Central memory CD8-positive, alpha-beta T cell (primary cell): ENCODE data around the gene CKMT2.
"Not testable (repeated sequence)": the region's sequence is repeated elsewhere in the genome, so short reads cannot be mapped to it uniquely, and the experiment has no call there.

Source experiments
- ATAC-seq: fragments of 150-1000 bp; cut with Tn5 transposase; replicated peaks from 2 replicates; pipeline ENCODE4 v1.10.0; 2022; ENCODE audit warnings: mild to moderate bottlenecking, moderate FRiP score, moderate number of reproducible peaks; ENCODE audit not compliant: poor library complexity, severe bottlenecking; ENCODE audit errors: extremely low read depth
- DNase-seq, 2 donors: peaks; one replicate each; pipeline ENCODE4 v3.0.0; 2021; ENCODE audit warnings: low spot score in 2 of 2
- H3K27ac Mint-ChIP-seq: one replicate; pipeline ENCODE4 v1.8.0; 2022; ENCODE audit warnings: low read depth, mild to moderate bottlenecking, moderate library complexity, mixed read lengths
- H3K27me3 Mint-ChIP-seq: one replicate; pipeline ENCODE4 v1.8.0; 2022; ENCODE audit warnings: mixed read lengths
- H3K36me3 Mint-ChIP-seq: one replicate; pipeline ENCODE4 v1.8.0; 2022; ENCODE audit warnings: mild to moderate bottlenecking, moderate library complexity, mixed read lengths; ENCODE audit not compliant: insufficient read depth
- H3K4me1 Mint-ChIP-seq: one replicate; pipeline ENCODE4 v1.8.0; 2022; ENCODE audit warnings: mixed read lengths
- H3K4me3 Mint-ChIP-seq: one replicate; pipeline ENCODE4 v1.8.0; 2022; ENCODE audit warnings: mild to moderate bottlenecking, moderate library complexity, mixed read lengths
- H3K9me3 Mint-ChIP-seq: one replicate; pipeline ENCODE4 v1.8.0; 2022; ENCODE audit warnings: mixed read lengths

The CKMT2 gene

DNA sequence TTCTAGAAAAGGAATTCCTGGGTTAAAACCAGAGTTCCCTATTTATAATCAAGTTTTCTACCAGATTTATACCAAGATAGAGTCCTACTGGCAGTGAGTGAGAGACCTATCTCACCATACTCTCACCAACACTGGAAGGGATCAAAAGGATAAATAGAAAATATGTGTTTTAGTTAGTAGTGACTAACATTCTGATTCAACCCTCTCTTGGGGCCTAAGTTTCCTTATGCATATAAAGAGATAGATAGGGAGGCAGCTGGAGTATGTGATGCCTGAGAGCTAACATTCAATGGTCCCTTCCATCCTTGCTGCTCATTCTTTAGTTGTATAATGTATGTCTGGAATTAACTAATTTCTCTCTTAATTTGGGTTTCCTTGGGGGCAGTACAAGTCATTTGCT lies 32.0 kb downstream of the CKMT2 start:
- H3K4me1 Mint-ChIP-seq = peaks cover 6% of the 10 kb centered on the region
- no peaks in the 10 kb centered on the region for H3K36me3 Mint-ChIP-seq
- DNase-seq = no peak
- no peak overlapping the region for H3K4me3 Mint-ChIP-seq
- H3K9me3 Mint-ChIP-seq = peaks cover 10% of the 10 kb centered on the region
- no peak overlapping the region for H3K27ac Mint-ChIP-seq
- no peak for ATAC-seq
- H3K27me3 Mint-ChIP-seq = no peaks in the 10 kb centered on the region

DNA sequence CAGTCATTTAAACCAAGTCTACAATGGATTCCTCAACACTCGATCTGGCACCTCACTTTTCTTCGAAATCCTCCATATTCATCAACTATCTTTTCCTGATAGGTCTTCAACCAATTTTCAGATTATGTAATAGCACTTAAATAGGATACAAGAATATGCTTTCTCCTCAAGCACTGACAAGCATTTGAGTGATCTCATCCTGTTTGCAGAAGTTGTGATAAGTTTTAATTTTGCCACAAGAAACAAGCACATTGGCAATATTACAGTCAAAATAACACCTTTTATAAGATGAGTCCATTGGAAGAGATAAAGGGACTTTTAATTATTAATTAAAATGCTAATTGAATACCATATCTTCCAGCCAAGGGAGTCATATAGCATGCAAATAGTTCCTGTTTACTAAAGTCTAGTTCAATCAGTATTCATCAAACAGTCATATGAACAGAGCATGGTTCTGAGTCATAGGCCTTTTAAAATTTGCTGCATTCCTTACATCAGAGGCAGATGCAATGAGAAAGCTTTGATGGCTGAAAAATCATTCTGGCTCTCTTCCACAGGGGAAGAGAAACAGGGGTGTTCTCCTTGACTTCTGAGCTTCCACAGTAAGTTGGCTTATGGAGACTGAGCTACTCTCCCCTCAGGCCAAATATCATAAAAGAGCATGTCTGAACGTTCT lies 35.5 kb downstream of the CKMT2 start:
- Mint-ChIP-seq H3K27me3 (no peaks in the 10 kb centered on the region), H3K4me3 (no peak overlapping the region), H3K27ac (no peak overlapping the region), H3K9me3 (peaks cover 14% of the 10 kb centered on the region), H3K36me3 (peaks cover 4% of the 10 kb centered on the region), H3K4me1 (peaks cover 13% of the 10 kb centered on the region)
- ATAC-seq (no peak), DNase-seq (no peak)

DNA sequence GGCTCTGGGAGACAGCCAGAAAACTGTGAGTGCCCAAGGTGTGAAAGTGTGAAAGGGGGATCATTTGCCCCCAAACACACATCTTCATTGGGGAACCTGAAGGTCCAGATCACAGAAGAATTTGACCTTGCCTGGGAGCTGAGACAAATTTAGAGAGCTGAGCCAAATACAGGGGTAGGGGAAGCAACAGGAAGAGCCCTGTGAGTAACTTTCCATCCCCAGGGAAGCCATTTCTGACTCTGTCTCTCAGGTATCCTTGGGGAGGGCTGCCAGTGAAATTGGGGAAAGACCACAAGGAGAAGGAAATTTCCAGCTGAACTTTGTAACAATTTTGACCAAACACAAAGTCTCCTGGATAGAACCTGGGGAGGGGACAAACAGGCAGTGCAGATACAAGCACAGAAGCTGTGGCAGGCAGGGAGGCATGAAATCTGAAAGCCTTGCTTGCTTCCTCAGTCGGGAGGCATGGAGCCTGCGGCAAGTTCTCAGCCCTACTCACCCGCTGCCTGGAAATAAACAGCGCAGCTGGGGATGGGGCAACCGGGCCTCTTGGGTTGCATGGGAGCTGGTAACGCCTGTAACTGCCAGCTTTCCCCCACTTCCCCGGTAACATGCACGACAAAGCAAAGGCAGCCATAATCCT lies 36.8 kb downstream of the CKMT2 start:
- H3K36me3 Mint-ChIP-seq = peaks cover 4% of the 10 kb centered on the region
- DNase-seq (no peak), ATAC-seq (no peak)
- H3K4me1 Mint-ChIP-seq = peaks cover 19% of the 10 kb centered on the region
- H3K4me3 Mint-ChIP-seq = no peak overlapping the region
- no peaks in the 10 kb centered on the region for H3K27me3 Mint-ChIP-seq
- peaks cover 22% of the 10 kb centered on the region for H3K9me3 Mint-ChIP-seq
- H3K27ac Mint-ChIP-seq = no peak overlapping the region

DNA sequence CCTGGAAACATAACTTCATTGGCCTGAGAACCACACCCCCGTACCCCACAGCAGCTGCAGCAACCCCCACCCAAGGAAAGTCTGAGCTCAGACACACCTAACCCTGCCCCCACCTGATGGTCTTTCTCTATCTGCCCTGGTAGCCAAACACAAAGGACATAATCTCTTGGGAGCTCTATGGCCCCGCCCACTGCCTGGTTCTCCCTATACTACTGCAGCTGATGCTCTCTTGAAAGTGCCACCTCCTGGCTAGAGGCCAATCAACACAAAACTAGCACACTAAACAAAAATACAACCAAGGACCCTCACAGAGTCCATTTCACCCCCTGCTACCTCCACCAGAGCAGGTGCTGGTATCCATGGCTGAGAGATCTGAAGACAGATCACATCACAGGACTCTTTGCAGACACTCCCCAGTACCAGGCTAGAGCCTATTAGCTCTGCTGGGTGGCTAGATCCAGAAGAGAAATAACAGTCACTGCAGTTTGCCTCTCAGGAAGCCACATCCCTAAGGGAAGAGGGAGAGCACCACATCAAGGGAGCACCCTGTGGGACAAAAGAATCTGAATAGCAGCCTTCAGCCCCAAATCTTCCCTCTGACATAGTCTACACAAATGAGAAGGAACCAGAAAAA lies 37.4 kb downstream of the CKMT2 start:
- not testable (repeated sequence) for H3K36me3 Mint-ChIP-seq, DNase-seq, ATAC-seq, H3K4me3 Mint-ChIP-seq, H3K27ac Mint-ChIP-seq, H3K27me3 Mint-ChIP-seq
- peaks cover 25% of the 10 kb centered on the region for H3K4me1 Mint-ChIP-seq
- peaks cover 25% of the 10 kb centered on the region for H3K9me3 Mint-ChIP-seq

DNA sequence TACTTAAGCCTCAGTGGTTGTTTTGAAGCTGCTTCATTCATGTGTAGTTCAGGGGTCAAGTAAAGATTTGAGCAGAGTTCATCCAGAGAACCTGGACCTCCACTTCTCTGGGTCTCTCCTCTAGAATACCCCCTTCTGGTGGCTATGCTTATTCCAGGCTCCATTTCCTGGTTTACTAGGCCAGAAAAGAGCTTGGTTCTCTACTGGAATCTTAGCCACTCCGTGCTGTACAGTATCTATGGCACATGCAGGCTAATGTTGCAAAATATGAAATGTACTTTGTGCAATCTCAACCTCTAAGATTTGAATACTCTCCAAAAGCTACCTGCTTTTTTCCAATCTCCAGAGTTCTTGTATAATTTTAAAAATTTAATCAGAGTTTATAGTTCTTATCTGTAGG lies 50.9 kb downstream of the CKMT2 start:
- no peaks in the 10 kb centered on the region for H3K9me3 Mint-ChIP-seq
- H3K27ac Mint-ChIP-seq = no peak overlapping the region
- no peak overlapping the region for H3K4me3 Mint-ChIP-seq
- DNase-seq = no peak
- peaks cover 12% of the 10 kb centered on the region for H3K4me1 Mint-ChIP-seq
- H3K36me3 Mint-ChIP-seq = peaks cover 2% of the 10 kb centered on the region
- no peak for ATAC-seq
- H3K27me3 Mint-ChIP-seq = no peaks in the 10 kb centered on the region

DNA sequence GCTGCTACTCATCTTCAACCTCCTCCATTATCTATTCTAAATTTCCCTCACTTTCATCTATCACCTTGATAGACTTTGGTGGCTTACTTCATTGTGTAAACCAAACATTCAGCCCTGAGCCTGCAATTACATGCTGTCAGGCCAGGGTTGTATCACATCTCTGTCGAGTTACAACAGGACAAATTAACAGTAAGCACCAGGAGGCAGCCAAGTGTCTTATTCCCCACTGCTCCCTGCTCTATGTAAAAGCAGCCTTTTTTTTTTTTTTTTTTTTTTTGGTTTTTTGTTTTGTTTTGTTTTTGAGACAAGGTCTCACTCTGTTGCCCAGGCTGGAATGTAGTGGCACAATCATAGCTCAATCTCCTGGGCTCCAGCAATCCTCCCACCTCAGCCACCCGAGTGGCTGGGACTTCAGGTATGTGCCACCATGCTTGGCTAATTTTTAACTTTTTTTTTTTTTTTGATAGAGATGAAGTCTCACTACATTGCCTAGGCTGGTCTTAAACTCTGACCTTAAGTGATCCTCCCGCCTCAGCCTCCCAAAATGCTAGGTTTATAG lies 53.0 kb downstream of the CKMT2 start:
- Mint-ChIP-seq H3K9me3 (no peaks in the 10 kb centered on the region), H3K4me3 (no peak overlapping the region), H3K4me1 (peaks cover 25% of the 10 kb centered on the region), H3K27me3 (no peaks in the 10 kb centered on the region), H3K27ac (no peak overlapping the region), H3K36me3 (peaks cover 2% of the 10 kb centered on the region)
- ATAC-seq = no peak
- DNase-seq = no peak

DNA sequence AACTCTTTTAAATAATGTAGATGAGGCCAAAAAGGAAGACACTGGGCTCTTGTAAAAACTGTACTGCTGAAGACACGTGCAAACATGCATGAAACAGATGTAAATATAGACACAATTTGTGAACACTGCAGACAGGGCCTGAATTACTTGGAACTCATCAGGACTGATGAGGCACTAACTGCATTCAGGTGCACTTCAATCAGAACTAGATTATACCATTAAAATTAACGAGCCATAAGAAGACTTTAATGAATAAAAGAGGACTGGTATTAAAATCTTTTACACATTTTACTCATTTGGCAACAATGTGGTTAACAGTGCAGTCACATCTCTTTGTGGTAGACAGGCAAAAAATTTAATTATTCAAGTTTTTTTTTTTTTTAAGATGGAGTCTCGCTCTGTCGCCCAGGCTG lies 54.9 kb downstream of the CKMT2 start:
- Mint-ChIP-seq H3K9me3 (no peaks in the 10 kb centered on the region), H3K36me3 (peaks cover 2% of the 10 kb centered on the region), H3K27ac (no peak overlapping the region)

DNA sequence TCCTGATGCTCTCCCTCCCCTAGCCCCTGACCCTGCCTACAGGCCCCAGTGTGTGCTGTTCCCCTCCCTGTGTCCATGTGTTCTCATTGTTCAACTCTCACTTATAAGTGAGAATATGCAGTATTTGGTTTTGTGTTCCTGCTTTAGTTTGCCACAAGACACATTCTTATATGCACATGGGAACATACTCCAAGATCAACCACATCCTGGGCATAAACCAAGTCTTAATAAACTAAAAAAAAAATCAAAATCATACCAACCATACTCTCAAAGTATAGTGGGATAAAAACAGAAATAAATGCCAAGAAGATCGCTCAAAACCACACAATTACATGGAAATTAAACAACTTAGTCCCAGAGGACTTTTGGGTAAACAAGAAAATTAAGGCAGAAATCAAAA lies 57.0 kb downstream of the CKMT2 start:
- Mint-ChIP-seq H3K27me3 (no peaks in the 10 kb centered on the region), H3K4me3 (no peak overlapping the region), H3K27ac (no peak overlapping the region), H3K4me1 (peaks cover 50% of the 10 kb centered on the region), H3K9me3 (no peaks in the 10 kb centered on the region), H3K36me3 (peaks cover 2% of the 10 kb centered on the region)
- ATAC-seq (no peak), DNase-seq (no peak)

More for the DNA sequence above, 54.9 kb downstream of the CKMT2 start:
- Mint-ChIP-seq H3K4me3 (no peak overlapping the region), H3K27me3 (no peaks in the 10 kb centered on the region), H3K4me1 (peaks cover 41% of the 10 kb centered on the region)
- ATAC-seq (peak; percentile 58), DNase-seq (no peak)

DNA sequence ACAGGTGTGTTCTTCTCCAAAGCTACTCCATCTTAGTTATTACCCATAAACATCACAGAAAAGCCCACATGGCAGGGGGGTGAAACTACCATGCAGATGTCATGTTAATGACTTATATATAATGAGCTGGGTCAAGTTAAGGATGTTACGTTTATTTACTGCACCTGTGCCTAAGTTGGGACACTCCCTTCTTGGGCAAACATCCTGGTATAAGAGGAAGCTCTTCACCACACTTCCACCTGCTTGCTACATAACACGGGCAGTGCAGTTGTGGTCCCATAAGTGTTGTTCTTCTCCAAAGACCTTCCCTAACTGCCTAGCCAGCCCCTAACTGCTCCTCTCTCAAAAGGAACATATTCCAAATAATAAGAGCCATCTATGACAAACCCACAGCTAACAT lies 59.0 kb downstream of the CKMT2 start:
- ATAC-seq = no peak
- H3K4me3 Mint-ChIP-seq = no peak overlapping the region
- DNase-seq = no peak
- no peaks in the 10 kb centered on the region for H3K9me3 Mint-ChIP-seq
- H3K4me1 Mint-ChIP-seq = peaks cover 51% of the 10 kb centered on the region
- no peaks in the 10 kb centered on the region for H3K27me3 Mint-ChIP-seq
- H3K36me3 Mint-ChIP-seq = peaks cover 3% of the 10 kb centered on the region
- no peak overlapping the region for H3K27ac Mint-ChIP-seq

DNA sequence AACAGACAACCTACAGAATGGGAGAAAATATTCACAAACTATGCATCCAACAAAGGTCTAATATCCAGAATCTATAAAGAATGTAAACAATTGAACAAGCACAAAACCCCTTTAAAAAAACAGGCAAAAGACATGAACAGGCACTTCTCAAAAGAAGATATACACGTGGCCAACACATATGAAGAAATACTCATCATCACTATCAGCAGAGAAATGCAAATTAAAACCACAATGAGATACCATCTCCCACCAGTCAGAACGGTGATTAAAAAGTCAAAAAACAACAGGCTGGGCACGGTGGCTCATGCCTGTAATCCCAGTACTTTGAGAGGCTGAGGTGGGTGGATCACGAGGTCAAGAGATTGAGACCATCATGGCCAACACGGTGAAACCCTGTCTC lies 60.9 kb downstream of the CKMT2 start:
- not testable (repeated sequence) for ATAC-seq, H3K27me3 Mint-ChIP-seq, H3K27ac Mint-ChIP-seq, H3K4me3 Mint-ChIP-seq, DNase-seq, H3K9me3 Mint-ChIP-seq, H3K36me3 Mint-ChIP-seq
- peaks cover 49% of the 10 kb centered on the region for H3K4me1 Mint-ChIP-seq

DNA sequence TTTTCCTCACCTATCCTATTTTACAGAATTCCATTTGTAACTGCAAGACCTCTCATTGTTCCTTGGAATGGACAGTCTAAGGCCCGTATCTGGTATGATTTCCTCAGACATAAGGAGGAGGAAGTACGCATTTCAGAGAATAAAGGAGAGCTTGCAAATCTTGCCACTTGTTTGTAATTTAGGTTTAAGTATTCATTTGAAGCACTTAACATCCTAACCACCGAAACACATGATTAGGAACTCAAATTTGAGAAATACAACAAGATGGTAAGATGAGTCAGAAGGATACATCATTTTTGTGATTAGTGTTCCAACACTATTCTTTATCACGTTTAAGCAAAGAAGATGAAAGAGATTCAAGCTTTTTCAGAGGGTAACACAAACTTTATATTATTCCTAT lies 64.4 kb downstream of the CKMT2 start:
- H3K36me3 Mint-ChIP-seq = peaks cover 27% of the 10 kb centered on the region
- ATAC-seq (no peak), DNase-seq (no peak)
- no peaks in the 10 kb centered on the region for H3K27me3 Mint-ChIP-seq
- no peak overlapping the region for H3K4me3 Mint-ChIP-seq
- H3K27ac Mint-ChIP-seq = no peak overlapping the region
- H3K9me3 Mint-ChIP-seq = no peaks in the 10 kb centered on the region
- H3K4me1 Mint-ChIP-seq = peaks cover 39% of the 10 kb centered on the region

DNA sequence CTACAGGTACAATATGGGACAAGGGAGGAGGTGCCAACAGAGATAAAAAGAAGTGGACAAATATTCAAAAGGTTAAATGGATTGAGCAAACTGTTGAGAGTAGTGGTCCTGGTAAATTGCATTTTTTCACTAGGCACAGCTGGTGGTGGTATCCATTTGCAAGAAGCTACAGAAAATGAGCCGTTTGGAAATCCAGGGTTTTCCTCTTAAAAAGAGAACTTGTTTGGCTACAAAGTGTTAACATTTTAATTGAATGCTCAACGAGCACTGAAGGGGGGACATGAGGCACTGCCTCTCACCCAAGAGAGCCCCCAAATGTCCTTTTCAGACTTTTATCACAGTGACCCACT lies 67.8 kb downstream of the CKMT2 start:
- H3K27ac Mint-ChIP-seq = peak overlapping the region; percentile 92
- peak overlapping the region; percentile 89 for H3K4me3 Mint-ChIP-seq
- H3K36me3 Mint-ChIP-seq = peaks cover 31% of the 10 kb centered on the region
- H3K9me3 Mint-ChIP-seq = no peaks in the 10 kb centered on the region
- H3K4me1 Mint-ChIP-seq = peaks cover 31% of the 10 kb centered on the region
- ATAC-seq = peak; percentile 0
- no peak for DNase-seq
- H3K27me3 Mint-ChIP-seq = no peaks in the 10 kb centered on the region
